Measurements from ENCODE around the gene EEFSEC. TPM values are rescaled to one million over a fixed set of nuclear protein-coding genes. Genes with fewer than 3 reads are reported as not detected.

Gene EEFSEC
- total RNA-seq, 1 donor from 2014 or later = 7.1 TPM

DNA sequence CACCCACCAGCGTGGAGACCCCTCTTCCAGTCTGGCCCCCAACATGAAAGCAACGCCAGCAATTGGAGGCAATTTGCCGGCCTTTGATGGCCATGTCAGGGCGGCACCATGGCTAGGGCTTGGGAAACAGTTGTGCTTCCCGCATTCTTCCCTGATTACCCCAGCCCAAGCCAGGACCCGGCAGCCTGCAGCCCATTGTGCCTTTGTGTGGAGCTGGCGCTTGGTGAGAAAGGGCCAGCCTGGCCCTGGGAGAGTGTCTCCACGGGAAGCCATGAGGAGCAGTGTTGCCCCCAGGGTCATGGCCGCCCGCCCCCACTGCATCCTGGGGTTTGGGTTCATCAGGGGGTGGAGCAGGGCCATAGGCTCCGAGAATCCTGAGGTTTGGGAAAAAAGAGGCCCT, 247.4 kb downstream of the EEFSEC start:
- Mint-ChIP-seq H3K27me3 (ENCODE audit: unreplicated experiment) (peaks cover 8% of the 10 kb centered on the region), H3K4me3 (ENCODE audit: unreplicated experiment) (no peak overlapping the region), H3K36me3 (ENCODE audit: low read depth, unreplicated experiment) (no peaks in the 10 kb centered on the region), H3K27ac (ENCODE audit: unreplicated experiment) (no peak overlapping the region), H3K9me3 (ENCODE audit: unreplicated experiment) (no peaks in the 10 kb centered on the region), H3K4me1 (ENCODE audit: unreplicated experiment) (peaks cover 1% of the 10 kb centered on the region)
- no peak for TF ChIP-seq CTCF (IDR thresholded peaks at IDR 0.05; ENCODE audit: unreplicated experiment)
- no peak for DNase-seq (ENCODE audit: low spot score)

DNA sequence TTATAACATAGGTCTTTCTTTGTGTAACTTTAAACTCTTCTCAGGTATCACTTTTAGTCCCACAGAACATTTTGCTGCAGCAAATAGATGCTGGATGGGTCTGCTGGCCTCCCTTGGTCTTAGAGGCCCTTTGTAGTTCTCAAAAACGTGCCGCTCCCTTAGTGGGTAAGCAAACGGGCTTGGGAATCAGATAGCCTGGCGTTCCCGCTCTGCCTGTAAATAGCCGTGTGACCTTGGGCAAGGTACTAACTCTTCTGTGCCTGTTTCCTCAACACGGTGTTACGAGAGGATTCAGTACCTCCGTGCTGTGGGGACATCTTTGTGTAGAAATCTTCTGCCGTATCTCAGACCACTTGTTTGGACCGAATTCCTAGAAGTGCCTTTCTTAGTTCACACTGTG, 249.0 kb downstream of the EEFSEC start:
- H3K27ac Mint-ChIP-seq (ENCODE audit: unreplicated experiment) = no peak overlapping the region
- no peaks in the 10 kb centered on the region for H3K36me3 Mint-ChIP-seq (ENCODE audit: low read depth, unreplicated experiment)
- no peaks in the 10 kb centered on the region for H3K4me1 Mint-ChIP-seq (ENCODE audit: unreplicated experiment)
- no peak for DNase-seq (ENCODE audit: low spot score)
- peaks cover 11% of the 10 kb centered on the region for H3K27me3 Mint-ChIP-seq (ENCODE audit: unreplicated experiment)
- no peak for TF ChIP-seq CTCF (IDR thresholded peaks at IDR 0.05; ENCODE audit: unreplicated experiment)
- H3K9me3 Mint-ChIP-seq (ENCODE audit: unreplicated experiment) = no peaks in the 10 kb centered on the region
- no peak overlapping the region for H3K4me3 Mint-ChIP-seq (ENCODE audit: unreplicated experiment)

GRCh38 chr3:128402998-128403397, 249.7 kb downstream of the EEFSEC start:
- no peak overlapping the region for H3K27ac Mint-ChIP-seq (ENCODE audit: unreplicated experiment)
- no peaks in the 10 kb centered on the region for H3K9me3 Mint-ChIP-seq (ENCODE audit: unreplicated experiment)
- H3K4me3 Mint-ChIP-seq (ENCODE audit: unreplicated experiment) = no peak overlapping the region
- DNase-seq (ENCODE audit: low spot score) = no peak
- no peak for TF ChIP-seq CTCF (IDR thresholded peaks at IDR 0.05; ENCODE audit: unreplicated experiment)
- no peaks in the 10 kb centered on the region for H3K4me1 Mint-ChIP-seq (ENCODE audit: unreplicated experiment)
- peaks cover 11% of the 10 kb centered on the region for H3K27me3 Mint-ChIP-seq (ENCODE audit: unreplicated experiment)
- H3K36me3 Mint-ChIP-seq (ENCODE audit: low read depth, unreplicated experiment) = no peaks in the 10 kb centered on the region

DNA sequence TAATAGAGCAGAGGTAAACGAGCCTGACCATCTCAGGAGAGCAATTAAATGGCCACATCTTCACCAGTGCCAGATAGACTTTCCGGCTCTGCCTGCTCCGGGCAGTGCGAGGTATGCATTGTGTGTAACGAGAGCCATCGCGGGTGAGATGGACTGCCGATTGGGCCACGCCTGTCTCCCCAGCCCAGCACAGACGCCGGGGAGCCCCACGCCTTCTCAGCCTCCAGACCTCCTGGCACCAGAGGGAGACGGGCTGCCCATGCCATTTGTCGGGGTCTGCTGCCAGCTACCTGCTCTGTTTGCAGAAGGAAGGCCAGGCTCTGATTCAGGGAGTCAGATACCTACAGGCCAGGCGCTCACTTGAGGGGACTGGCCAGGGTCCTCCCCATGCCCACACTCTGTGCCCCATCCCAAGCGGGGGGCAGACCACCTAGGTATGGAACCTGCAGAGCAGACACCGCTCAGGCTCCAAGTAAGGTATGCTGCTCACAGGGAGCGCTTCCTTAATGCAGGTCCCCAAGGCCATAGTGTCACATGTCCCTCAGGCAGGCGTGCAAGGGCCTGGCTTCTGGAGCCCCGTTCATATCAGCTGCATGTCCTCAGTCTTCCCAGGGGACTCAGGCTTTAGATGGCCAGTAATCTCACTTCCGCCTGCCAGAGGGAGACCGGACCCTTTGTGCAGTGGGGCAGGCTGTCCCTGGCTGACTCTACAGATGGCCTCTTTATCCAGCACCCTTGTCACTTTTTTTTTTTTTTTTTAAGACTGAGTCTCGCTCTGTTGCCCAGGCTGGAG, 251.2 kb downstream of the EEFSEC start:
- no peaks in the 10 kb centered on the region for H3K4me1 Mint-ChIP-seq (ENCODE audit: unreplicated experiment)
- no peaks in the 10 kb centered on the region for H3K9me3 Mint-ChIP-seq (ENCODE audit: unreplicated experiment)
- no peak for TF ChIP-seq CTCF (IDR thresholded peaks at IDR 0.05; ENCODE audit: unreplicated experiment)
- H3K4me3 Mint-ChIP-seq (ENCODE audit: unreplicated experiment) = no peak overlapping the region
- no peak overlapping the region for H3K27ac Mint-ChIP-seq (ENCODE audit: unreplicated experiment)
- H3K27me3 Mint-ChIP-seq (ENCODE audit: unreplicated experiment) = peaks cover 8% of the 10 kb centered on the region
- no peak for DNase-seq (ENCODE audit: low spot score)
- no peaks in the 10 kb centered on the region for H3K36me3 Mint-ChIP-seq (ENCODE audit: low read depth, unreplicated experiment)

DNA sequence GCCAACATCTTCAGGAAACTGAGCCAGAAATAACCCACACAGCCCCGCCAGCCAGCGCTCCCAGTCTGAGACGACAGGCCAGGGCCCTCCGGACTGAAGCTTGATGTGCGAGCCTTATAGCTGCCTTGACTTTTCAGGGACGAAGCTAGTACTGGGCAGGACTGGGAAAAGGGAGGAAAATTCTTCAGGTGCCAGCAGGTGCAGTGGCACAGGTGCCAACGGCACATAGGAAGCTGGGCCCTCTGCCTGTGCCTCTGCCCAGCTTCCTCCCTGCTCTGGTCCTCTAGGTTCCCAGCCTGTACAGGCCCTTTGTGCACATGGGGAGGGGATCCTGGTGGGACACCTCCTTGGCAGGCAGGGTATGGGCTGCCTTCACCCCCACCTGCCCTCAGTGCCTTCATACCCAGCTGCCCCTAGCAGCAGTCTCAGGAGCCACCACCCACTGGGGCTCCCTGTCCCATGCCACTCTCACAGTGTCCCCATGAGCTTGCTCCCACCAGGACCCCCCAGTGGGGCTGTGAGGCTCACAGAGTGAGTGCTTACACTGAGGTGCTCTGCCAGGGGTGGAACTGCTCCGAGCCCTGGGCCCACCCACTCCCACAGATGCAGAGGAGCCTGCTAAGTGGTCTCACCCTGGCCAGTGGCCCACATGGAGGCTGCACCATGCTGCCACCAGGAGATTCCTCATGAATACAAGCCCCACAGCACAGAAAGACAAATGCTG, 252.4 kb downstream of the EEFSEC start:
- Mint-ChIP-seq H3K4me1 (ENCODE audit: unreplicated experiment) (no peaks in the 10 kb centered on the region), H3K27me3 (ENCODE audit: unreplicated experiment) (peaks cover 8% of the 10 kb centered on the region), H3K9me3 (ENCODE audit: unreplicated experiment) (no peaks in the 10 kb centered on the region), H3K27ac (ENCODE audit: unreplicated experiment) (no peak overlapping the region), H3K36me3 (ENCODE audit: low read depth, unreplicated experiment) (no peaks in the 10 kb centered on the region), H3K4me3 (ENCODE audit: unreplicated experiment) (no peak overlapping the region)
- no peak for TF ChIP-seq CTCF (IDR thresholded peaks at IDR 0.05; ENCODE audit: unreplicated experiment)
- no peak for DNase-seq (ENCODE audit: low spot score)
